WERI-Rb-1 (cell line): Measurements from ENCODE around the gene LRBA.

Source experiments
- DNase-seq: peaks from one replicate; pipeline ENCODE4 v3.0.0-alpha.2; 2020
- H3K27ac ChIP-seq: fragments of 250-450 bp; sonication (Bioruptor Pico); 2 replicates; pipeline ENCODE4 v1.5.1; 2020; ENCODE audit warnings: mild to moderate bottlenecking, moderate library complexity
- H3K27me3 ChIP-seq: fragments of 250-450 bp; sonication (Bioruptor Pico); 2 replicates; pipeline ENCODE4 v1.5.1; 2021; ENCODE audit warnings: mild to moderate bottlenecking, low read depth, moderate library complexity; ENCODE audit not compliant: insufficient read depth, severe bottlenecking
- H3K36me3 ChIP-seq: fragments of 250-450 bp; sonication (Bioruptor Pico); 2 replicates; pipeline ENCODE4 v1.5.1; 2020; ENCODE audit warnings: mild to moderate bottlenecking, moderate library complexity
- H3K4me3 ChIP-seq: 2 replicates; pipeline ENCODE4 v1.5.1; 2011; ENCODE audit warnings: low read depth, mild to moderate bottlenecking, control low read depth, low read length
- H3K9me3 ChIP-seq: fragments of 250-450 bp; sonication (Bioruptor Pico); 2 replicates; pipeline ENCODE4 v1.5.1; 2021; ENCODE audit warnings: mild to moderate bottlenecking, moderate library complexity; ENCODE audit not compliant: severe bottlenecking
- CTCF ChIP-seq: IDR thresholded peaks from 2 replicates; pipeline ENCODE4 v1.5.1; 2011; ENCODE audit warnings: low read depth, mild to moderate bottlenecking, control low read depth, inconsistent platforms, low read length

The LRBA gene

GRCh38 chr4:150739591-150739990 is 275.5 kb downstream of the LRBA start:
- Histone ChIP-seq H3K36me3 (no peaks in the 10 kb centered on the region), H3K4me3 (no peak overlapping the region), H3K27me3 (no peaks in the 10 kb centered on the region), H3K9me3 (no peaks in the 10 kb centered on the region), H3K27ac (no peak overlapping the region)
- no peak for DNase-seq
- TF ChIP-seq CTCF: no peak

- no peak for TF ChIP-seq CTCF
Measured at GRCh38 chr4:150725957-150726523, 289.0 kb downstream of the LRBA start.

GRCh38 chr4:150723727-150724411 is 291.2 kb downstream of the LRBA start:
- Histone ChIP-seq H3K36me3 (no peaks in the 10 kb centered on the region; the same call in 1 of the 2 replicates), H3K4me3 (no peak overlapping the region), H3K27ac (no peak overlapping the region), H3K27me3 (no peaks in the 10 kb centered on the region), H3K9me3 (no peaks in the 10 kb centered on the region)
- DNase-seq: no peak
- TF ChIP-seq CTCF: no peak

More at GRCh38 chr4:150725957-150726523, 289.0 kb downstream of the LRBA start:
- Histone ChIP-seq H3K4me3 (no peak overlapping the region), H3K27me3 (no peaks in the 10 kb centered on the region), H3K36me3 (peaks cover 1% of the 10 kb centered on the region), H3K9me3 (no peaks in the 10 kb centered on the region), H3K27ac (no peak overlapping the region)
- DNase-seq: no peak

- no peak for DNase-seq
- TF ChIP-seq CTCF: peak; percentile 12; the same call in 1 of the 2 replicates
- Histone ChIP-seq H3K27me3 (no peaks in the 10 kb centered on the region), H3K9me3 (no peaks in the 10 kb centered on the region), H3K36me3 (no peaks in the 10 kb centered on the region; the same call in 1 of the 2 replicates), H3K4me3 (no peak overlapping the region), H3K27ac (no peak overlapping the region)
Measured at GRCh38 chr4:150722908-150723362, 292.1 kb downstream of the LRBA start.

GRCh38 chr4:150720973-150721518 is 294.0 kb downstream of the LRBA start:
- TF ChIP-seq CTCF: no peak
- no peak for DNase-seq
- Histone ChIP-seq H3K27me3 (no peaks in the 10 kb centered on the region), H3K4me3 (no peak overlapping the region), H3K9me3 (no peaks in the 10 kb centered on the region), H3K27ac (no peak overlapping the region), H3K36me3 (no peaks in the 10 kb centered on the region; the same call in 1 of the 2 replicates)
